OCI-M2 (cell line): ENCODE measurements around the gene EGR4.
"Not testable (repeated sequence)": the region's sequence is repeated elsewhere in the genome, so short reads cannot be mapped to it uniquely, and the experiment has no call there.

Experiments
- DNase-seq: peaks from one replicate; lab custom pipeline; 2025; ENCODE audit not compliant: unreplicated experiment; lab: John Stamatoyannopoulos, UW

Gene EGR4

DNA sequence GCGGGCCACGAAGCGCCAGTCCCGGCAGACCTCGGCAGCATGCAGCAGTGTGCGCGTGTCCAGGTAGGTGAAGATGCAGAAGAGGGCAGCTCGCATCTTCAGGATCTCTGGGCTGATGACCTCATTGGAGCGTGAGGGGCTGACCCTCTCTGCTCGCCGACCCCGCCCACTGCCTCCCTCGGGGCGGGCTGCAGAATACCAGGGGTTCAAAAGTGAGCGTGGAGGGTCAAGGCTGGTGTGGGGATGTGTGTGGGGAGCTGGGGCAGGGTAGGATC, 29.1 kb downstream of the EGR4 start:
- DNase-seq: no peak

DNA sequence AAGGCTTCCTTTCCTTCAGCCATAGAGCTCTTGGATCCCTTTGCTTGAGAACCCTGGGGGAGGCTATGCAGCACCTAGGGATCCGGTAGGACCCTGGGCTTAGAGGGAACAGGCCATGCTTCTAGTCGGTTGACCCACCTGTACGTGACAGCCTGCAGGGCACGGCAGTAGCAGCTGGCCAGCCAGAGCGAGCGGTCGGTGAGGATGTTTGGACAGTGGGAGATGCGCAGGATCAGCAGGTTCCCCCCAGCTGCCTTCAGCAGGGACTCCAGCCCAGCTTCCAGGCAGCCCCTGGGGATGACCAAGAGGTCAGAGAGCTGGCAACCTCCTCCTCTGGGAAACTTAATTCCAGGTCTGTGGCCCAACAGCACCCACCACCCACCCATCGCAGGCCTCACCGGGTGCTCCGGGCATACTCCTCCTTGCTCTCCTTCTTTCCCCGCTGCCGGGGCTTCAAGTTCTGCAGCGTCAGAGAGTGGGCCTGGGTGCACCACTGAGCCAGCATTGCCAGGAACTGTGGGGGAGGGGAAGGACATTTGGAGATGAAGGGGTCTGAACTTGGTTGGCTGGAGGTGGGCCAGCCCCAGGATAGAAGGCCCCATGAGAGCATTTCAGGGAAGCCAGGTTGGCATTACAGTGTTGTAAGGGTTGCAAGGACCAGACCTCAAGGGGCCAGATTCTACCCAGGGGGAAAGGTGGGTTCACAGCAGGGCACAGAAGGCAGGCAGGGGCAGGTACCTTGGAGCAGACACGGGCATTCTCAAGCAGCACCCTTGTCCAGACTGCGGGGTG, 29.6 kb downstream of the EGR4 start:
- DNase-seq: no peak

DNA sequence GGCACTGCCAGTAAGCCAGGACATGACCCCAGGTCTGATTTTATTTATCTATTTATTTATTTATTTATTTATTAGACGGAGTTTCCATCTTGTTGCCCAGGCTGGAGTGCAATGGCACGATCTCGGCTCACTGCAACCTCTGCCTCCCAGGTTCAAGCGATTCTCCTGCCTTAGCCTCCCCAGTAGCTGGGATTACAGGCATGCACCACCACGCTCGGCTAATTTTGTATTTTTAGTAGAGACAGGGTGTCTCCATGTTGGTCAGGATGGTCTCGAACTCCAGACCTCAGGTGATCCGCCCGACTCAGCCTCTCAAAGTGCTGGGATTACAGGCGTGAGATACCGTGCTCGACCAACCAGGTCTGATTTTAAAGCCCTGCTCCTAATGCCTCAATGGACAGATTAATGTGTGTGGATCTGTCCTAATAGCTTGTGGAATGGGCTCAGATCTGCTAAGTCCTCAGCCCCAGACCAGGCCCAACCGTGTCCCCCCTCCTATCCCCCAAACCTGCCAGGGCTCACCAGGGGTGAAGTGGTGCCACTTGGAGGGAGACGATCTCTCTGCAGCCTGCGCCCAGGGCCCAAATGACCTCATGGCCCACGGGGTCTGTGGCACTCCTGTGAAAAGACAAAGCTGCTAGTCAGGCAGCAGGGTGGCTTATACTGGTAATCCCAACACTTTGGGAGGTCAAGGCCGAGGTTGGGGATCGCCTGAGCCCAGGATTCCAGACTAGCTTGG, 30.5 kb downstream of the EGR4 start:
- not testable (repeated sequence) for DNase-seq

DNA sequence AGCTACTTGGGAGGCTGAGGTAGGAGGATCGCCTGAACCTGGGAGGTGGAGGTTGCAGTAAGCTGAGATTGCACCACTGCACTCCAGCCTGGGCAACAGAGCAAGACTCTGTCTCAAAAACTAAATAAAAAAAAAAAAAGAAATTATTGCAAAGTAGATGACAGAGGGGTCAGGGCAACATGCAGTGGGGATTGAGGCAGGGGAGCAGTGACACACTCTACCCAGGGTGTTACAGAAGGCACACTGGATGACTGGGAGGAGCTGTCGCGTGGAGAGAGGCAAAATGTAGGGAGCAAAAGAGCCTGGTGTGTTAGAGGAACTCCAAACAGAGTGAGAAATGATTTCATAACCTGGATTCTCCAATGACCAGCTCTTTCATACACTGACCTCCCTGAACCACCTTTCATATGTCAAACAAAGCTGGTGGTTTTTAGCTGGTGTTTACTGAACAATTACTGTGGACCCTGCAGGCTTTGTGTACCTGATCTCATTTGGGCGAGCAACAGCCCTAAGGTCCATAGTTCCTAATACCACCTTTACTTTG, 31.2 kb downstream of the EGR4 start:
- DNase-seq: no peak

DNA sequence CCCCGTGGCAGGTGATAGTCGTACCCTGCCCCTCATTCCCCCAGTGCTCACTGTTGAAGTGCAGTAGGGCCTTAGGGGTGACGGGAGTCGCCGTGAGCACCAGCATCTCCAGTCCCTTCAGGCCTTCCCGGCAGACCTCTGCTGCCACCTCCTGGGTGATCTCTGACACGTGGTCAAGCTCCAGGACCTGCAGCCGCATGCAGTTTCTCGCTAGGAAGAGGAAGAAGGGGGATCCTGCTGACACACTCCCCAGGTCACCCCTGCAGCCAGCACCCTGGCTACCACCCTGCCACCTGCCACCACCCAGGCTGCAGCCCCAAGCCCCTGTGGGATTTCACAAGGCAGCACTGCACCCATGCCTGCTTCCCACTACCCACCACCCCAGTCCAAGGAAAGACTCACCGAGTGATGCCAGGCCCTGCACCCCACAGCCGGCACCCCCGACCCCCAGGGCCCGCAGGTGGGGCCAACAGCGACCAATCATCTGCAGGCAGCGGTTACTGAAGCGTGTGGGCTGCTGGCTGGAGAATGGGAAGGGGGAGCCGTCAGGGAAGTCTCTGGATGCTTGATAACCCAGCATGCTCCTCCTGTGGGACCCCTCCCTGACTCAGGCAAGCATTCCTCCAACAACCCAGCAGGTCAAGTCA, 32.9 kb downstream of the EGR4 start:
- no peak for DNase-seq

DNA sequence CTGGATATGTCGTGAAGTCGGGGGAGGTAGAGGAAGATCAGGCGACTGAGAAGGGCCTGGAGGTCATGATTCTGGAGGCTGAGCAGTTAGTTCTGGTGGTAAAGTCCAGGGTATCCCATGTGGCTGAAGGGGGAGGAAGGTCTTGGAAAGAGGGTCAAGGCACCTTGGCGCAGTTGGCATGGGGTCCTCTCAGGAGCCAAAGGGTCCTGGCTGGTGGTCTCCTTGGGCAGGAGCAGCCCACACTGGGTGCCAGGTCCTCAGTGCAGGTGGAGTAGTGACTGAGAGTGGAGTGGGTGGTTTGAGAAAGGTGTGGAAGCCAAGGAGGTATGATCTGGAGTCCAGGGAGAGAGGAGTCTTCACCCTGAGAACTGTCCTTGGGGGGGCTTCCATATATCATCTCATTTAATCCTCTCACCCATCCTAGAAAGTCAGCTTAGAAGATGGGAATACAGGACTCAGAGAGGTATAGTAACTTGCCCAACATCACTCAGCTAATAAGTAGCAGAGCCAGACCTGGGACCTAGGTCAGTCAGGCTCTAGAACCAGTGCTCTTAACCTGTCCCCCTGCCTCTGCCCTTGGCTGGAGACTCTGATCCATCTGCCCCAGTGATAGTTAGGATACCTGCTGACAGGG, 33.5 kb downstream of the EGR4 start:
- DNase-seq: no peak

DNA sequence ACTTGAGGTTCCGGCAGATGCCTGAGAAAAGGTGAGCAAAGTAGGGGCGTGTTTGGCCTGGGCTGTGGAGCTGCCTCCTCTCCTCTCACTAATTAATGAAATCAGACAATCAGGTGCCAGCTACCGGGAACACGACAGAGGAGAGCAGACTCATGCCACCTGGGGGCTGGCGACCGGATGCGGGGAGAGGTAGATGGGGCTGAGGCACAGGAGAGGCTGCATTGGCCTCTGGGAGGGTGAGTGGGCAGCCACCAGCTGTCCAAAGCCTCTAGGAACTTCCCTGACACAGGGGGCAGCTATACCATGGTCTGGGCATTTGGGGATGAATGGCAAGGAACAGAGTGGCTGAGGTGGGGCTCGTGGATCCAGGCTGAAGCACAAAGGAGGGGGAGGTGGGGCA, 34.1 kb downstream of the EGR4 start:
- no peak for DNase-seq

DNA sequence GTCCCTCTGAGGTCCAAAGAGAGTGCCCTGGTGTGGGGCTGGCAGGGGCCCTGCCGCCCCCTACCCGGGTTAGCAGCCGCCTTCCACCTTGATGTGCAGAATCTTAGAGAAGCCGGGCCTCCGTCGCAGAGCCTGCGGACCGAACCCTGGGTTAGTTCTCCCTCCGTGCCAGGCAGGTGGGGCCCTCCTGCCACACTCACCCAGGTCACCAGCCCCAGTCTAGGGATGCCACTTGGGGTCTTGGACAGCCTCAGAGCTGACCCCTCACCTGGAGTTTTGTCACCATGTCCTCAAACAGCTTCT, 34.5 kb downstream of the EGR4 start:
- no peak for DNase-seq

DNA sequence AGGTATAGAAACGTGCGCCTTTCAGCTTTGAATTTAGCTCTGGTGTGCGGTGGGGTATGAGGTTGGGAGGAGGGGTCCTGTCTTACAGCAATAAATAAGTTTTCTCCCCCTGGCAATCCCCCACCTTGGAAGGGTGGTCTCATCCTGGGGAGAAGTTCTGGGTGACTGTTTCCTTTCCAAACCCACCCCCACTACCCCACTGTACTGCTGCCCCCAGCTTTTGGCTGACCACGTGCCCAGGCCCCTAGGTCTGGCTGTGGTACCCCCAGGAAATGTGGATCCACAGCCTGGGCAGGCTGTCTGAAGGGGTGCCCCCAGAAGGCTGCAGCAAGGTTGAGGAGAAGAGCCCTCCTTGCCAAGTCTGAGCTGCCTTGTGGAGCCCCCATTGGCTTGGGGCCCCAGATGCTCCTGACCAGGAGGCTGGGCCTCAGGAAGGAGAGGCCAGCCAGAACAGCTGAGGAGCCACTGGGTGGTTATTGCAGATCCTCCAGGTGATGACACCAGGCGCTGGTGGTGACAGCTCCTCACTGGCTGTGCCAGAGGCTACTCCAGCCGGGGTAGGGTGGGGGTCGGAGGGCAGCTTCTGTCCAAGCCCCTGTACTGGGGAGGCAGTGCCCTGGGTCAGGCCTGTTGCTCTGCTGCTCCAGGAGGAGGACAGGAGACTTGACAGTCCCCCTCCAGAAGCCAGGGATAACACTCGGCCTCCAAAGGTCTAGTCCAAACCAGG, 35.0 kb downstream of the EGR4 start:
- DNase-seq: no peak

DNA sequence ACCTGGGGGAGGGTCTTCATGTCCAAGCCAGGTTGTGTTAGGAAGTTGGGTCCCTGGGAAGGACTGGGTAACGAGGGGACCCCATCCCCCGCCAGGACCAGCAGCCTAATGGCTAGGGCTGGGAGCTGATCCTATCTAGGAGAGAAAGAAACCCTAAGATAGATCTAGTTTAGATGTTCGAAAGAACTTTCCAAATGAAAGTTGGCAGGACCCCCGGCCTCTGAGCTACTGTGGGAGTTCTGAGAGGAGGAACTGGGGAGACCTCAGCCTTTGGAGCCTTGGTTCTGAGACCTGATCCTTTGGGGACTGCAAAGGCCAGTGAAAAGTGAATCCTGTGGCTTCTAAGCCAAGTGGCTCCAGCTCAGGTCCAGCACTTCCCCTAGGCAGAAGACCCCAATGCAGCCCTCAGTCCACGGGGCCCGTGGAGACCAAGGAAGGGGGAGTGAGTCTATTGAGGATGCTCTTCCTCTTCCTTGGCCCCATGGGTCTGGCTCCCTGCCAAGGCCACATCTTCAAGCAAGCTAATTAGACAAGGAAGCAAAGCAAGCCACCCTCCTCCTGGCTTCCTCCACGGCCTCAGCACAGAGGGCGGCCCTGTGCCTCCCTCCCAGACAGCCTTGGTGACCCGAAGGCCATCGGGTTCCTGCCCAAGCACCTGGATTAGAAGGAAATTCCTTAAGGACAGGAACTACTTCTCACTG, 35.8 kb downstream of the EGR4 start:
- no peak for DNase-seq

DNA sequence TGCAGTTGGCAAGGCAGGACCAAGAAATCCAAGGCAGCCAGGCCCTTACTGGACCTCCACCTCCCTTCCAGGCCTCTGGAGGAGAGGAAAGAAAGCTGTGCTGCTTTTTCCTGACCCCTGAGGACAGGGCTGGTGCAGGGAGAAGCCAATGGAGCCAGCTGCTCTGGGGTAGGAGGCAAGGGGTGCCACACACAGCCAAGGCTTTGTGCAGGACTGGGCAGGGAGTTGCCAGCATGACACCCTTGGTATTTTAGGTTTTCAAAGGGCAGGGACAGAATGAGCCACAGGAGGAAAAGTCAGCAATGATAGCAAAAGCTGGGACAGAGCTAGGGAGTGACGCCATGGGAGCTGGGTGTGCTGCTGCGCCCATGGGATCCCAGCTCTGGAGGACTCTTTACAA, 36.3 kb downstream of the EGR4 start:
- no peak for DNase-seq

DNA sequence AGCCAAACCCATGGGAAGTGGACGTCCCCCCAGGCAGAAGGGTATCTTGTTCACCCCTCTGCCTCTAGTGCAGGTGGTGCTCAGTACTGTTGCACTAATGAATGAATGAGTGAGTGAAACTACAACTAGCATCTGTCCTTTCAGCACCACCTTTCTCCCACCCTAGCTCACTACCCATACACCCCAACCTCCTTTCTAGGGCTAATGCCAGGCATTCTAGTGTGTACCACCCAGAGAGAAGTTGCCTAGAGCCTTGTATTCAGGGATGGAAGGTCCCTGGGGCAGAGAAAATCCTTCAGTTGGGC, 36.8 kb downstream of the EGR4 start:
- no peak for DNase-seq

DNA sequence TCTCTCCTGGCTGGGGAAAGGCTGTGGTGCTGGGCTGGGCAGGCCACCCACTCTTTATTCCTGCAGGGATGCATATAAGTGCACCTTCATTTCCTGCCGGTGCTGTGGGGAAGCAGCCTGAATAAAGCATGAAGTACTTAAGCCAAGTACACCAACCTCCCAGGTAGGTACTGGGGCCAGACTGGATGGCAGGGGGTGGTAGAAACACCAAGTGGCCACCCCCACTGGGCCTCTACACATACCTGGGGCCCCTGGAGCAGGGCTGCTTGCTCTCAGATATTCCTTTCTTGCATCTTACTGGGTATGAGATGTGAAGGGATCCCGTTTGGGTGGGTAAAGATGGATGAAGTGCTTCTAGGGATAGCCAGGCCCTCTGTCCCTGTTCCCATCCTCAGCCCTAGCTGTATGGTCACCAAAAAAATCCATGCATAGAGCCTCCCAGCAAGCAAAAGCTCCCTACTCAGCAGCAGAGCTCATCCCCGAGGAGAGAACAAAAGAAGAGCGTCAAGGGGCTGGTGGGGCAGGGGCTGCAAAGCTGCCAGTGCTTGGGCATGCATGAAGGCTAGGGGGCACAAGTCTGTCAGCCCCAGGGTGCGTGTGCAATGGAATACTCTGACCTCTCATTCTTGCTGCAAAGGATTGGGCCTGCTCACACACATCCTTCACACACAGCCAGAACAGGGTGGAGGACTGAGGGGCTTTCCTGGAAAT, 37.3 kb downstream of the EGR4 start:
- DNase-seq: no peak

DNA sequence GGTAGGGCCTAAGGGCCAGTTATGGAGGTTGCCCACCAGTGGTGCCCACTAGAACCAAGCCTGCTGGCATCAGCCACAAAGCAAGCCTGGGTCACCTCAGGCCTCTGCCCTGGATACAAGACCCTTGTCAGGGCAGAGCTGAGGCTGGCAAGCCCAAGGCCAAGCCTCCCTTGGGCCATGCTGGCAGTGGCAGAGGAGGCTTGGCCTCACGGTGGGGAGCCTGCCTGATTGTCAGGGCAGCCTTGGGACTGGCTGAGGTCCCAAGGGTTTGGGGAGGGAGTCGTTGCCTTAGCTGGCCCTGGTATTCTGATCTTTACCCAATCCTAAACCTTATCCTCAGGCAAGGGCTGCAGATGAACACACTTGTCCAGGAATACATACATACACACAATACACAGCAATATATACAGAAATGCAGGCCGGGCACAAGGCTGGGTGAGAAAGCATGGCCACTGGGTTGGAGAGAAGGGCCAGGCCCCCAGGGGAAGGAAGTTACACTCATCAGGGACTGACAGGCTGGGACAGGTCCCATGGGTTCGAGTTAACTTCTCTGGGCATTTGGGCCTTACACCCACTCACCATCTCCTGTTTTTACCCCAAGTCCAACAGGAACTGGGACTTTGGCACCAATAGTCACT, 38.2 kb downstream of the EGR4 start:
- DNase-seq: no peak

DNA sequence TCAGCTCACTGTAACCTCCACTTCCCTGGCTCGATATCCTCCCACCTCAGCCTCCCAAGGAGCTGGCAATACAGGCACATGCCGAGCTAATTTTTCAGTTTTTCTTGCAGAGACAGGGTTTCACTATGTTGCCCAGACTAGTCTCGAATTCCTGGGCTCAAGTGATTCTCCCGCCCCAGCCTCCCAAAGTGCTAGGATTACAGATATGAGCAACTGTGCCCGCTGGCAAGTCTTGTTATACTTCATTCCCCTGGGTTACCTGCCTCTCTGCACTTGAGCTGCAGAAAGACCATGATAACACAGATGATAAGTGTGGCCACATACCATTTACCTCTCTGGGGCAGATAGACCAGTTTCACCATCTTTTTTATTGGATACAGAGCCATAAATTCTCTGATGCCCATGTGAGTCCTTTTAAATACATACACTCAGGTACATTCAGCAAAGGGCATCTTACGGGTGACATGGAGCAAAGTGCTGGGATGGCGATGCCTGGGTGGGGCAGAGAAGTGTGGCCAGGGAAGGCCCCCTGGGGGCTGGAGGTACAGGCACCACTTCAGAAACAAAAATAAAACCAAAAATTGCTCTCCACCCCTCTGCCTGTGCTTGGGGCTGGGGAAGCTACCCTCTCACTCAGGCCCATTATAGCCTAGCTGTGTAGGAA, 38.9 kb downstream of the EGR4 start:
- no peak for DNase-seq

DNA sequence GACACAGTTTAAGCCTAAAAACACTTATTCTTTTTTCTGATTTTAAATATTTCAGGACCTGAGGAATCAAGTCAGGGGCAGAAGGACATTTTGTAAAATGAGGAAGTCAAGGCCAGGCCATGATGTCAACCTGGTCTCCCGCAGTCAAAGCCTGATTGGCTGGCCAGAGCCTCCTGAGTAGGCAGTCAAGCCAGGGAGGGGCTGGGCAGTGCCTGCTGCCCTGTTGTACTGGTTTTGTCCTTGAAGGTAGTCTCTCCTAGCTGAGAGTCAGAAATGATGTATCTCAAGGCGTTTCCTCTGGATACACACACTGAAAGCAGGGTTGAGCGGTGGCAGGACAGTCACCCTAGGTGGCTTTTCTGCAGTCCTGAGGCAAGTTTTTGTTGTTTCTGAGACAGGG, 39.4 kb downstream of the EGR4 start:
- no peak for DNase-seq

DNA sequence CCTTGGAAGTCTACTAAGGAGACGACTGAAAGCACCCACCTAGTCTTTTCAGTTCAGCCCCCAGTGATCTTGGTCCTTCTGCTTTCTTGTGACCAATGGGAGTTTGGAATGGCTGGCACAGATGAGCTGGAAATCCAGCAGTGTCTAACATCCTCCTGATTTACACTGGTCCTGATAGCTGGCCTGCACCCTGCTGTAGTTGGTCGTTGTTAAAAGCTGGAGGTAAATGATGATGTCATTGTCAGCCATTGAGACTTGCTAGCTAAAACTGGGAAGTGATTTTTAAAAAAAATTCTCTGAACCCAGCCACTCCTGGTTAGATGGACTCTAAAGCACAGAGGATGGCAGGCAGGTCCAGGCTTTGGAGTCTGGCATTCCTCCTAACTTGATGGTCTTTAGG, 39.9 kb downstream of the EGR4 start:
- DNase-seq: no peak

DNA sequence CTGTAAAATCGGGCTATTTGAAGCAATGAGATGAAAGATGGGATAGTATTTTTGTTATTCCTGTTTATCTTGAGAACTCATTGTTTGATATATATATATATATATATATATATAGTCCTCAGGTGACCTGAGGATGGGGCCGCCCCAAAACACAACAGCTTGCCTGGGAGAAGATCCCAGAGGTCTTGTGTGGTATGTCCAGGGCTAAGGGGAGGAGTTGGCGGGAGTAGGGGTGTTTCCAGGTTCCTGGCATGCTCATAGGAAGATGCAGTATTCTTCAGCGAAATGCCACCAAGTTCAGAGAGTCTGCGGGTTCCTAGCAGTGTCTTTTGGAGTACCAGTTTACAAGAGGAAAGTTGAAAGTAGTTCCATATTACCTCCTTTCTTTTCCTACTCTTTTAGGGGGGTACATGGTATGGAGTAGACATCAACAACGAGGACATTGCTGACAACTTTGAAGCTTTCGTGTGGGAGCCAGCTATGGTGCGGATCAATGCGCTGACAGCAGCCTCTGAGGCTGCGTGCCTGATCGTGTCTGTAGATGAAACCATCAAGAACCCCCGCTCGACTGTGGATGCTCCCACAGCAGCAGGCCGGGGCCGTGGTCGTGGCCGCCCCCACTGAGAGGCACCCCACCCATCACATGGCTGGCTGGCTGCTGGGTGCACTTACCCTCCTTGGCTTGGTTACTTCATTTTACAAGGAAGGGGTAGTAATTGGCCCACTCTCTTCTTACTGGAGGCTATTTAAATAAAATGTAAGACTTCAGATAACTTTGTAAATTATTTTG, 40.9 kb downstream of the EGR4 start:
- no peak for DNase-seq
